Kidney epithelial cell (primary cell): ENCODE measurements around the gene SLC6A17. TPM values are rescaled to one million over a fixed set of nuclear protein-coding genes. Genes with fewer than 3 reads are reported as not detected.

Experiments
- DNase-seq: peaks from one replicate; pipeline ENCODE4 v3.0.0-alpha.2; 2010; ENCODE audit warnings: low read depth
- H3K27me3 ChIP-seq: 2 replicates; pipeline ENCODE4 v1.6.0; 2011; ENCODE audit warnings: low read length; ENCODE audit not compliant: control insufficient read depth, insufficient read depth
- H3K36me3 ChIP-seq: 2 replicates; pipeline ENCODE4 v1.5.1; 2011; ENCODE audit warnings: low read length; ENCODE audit not compliant: control insufficient read depth, insufficient read depth
- H3K4me3 ChIP-seq: 2 replicates; pipeline ENCODE4 v1.5.1; 2011; ENCODE audit warnings: low read depth, mild to moderate bottlenecking, control low read depth, low read length
- CTCF ChIP-seq: IDR thresholded peaks from 2 replicates; pipeline ENCODE4 v1.5.1; 2011; ENCODE audit warnings: mild to moderate bottlenecking, moderate library complexity, low read length, control low read depth, inconsistent platforms; ENCODE audit not compliant: insufficient read depth, poor library complexity, severe bottlenecking
- total RNA-seq: library from RNA; depleted of rRNA; stranded (reverse); fragments of >200 nt; gene quantifications from 2 replicates; pipeline ENCODE4 v1.2.3, GENCODE V29; 2015

Gene SLC6A17
- total RNA-seq, 1 donor from 2014 or later = 0.42 TPM

GRCh38 chr1:110228869-110229268 is 78.6 kb downstream of the SLC6A17 start:
- no peak overlapping the region for H3K4me3 ChIP-seq
- H3K27me3 ChIP-seq = no peaks in the 10 kb centered on the region
- no peaks in the 10 kb centered on the region for H3K36me3 ChIP-seq
- TF ChIP-seq CTCF = no peak
- DNase-seq = no peak

- no peak for DNase-seq
- no peak overlapping the region for H3K4me3 ChIP-seq
- no peaks in the 10 kb centered on the region for H3K27me3 ChIP-seq
- no peak for TF ChIP-seq CTCF
- no peaks in the 10 kb centered on the region for H3K36me3 ChIP-seq
Observed at GRCh38 chr1:110229348-110230001, 79.2 kb downstream of the SLC6A17 start.

- DNase-seq = no peak
- H3K4me3 ChIP-seq = no peak overlapping the region
- H3K36me3 ChIP-seq = no peaks in the 10 kb centered on the region
- TF ChIP-seq CTCF = no peak
- no peaks in the 10 kb centered on the region for H3K27me3 ChIP-seq
Observed at GRCh38 chr1:110230381-110231199, 80.3 kb downstream of the SLC6A17 start.

DNA sequence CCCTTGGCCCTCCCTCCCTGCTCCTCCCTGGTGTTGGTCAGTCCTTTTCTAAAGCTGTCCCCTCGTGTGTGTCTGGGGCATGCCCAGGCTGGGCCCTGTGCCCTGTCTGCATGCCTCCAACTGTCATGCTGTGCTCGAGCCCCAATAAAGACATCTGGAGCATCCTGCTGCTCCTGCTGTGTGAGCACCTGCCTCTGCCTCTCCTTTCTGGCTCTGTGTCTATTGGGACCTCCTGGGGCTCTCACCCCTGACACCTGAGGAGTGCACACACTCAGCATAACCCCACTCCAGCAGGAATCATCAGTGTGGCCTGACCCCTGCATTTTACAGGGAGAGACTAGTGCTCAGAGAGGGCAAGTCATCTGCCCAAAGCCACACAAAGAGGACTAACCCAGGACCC is 83.6 kb downstream of the SLC6A17 start:
- H3K36me3 ChIP-seq = no peaks in the 10 kb centered on the region
- no peak for DNase-seq
- no peak overlapping the region for H3K4me3 ChIP-seq
- TF ChIP-seq CTCF = no peak
- H3K27me3 ChIP-seq = no peaks in the 10 kb centered on the region

DNA sequence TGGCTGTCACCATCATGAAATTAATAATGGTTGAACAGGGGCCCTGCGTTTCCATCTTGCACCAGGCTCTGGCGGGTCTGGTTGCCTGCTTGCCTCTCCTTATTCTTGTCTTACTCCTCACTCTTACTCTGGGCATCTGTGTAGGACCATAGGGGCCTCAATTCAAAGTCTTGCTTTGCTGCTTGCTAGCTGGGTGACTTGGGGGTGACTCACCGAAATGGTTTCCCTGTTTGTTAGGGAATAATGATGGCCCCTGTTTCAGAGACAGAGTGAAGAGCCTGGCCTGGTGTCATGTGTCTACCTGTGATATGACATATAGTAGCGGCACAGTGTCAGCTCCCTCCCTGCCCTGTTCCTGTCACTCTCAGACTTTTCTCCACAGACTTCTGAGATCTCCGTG is 84.4 kb downstream of the SLC6A17 start:
- DNase-seq = no peak
- H3K36me3 ChIP-seq = no peaks in the 10 kb centered on the region
- no peak for TF ChIP-seq CTCF
- no peaks in the 10 kb centered on the region for H3K27me3 ChIP-seq
- H3K4me3 ChIP-seq = no peak overlapping the region
